Measurements from ENCODE around the gene PRPF31. TPM values are rescaled to one million over a fixed set of nuclear protein-coding genes. Genes with fewer than 3 reads are reported as not detected.

PRPF31 gene
- total RNA-seq, 4 donors from 2014 or later: 53.6 to 66.7 (median 57.1) TPM

GRCh38 chr19:54108496-54108895, 7.1 kb upstream of the PRPF31 start:
- Histone ChIP-seq H3K36me3 (peaks cover 32 to 39% of the 10 kb centered on the region in 2 donors), H3K27me3 (no peaks in the 10 kb centered on the region), H3K9me3 (no peaks in the 10 kb centered on the region), H3K27ac (no peak overlapping the region), H3K4me1 (peaks cover 3 to 4% of the 10 kb centered on the region in 2 donors), H3K4me3 (replicated peaks in 1 of 3) (no peak overlapping the region)
- intact Hi-C loops (cut with DNase I): no loop called here
- DNase-seq: no peak
- TF ChIP-seq POLR2A (IDR thresholded peaks at IDR 0.05) (no peak), CTCF (IDR thresholded peaks at IDR 0.05) (no peak)
- WGBS, 2 donors: 87 to 91% methylated on average over 7 of the region's 7 CpGs

- intact Hi-C loops (cut with DNase I): no loop called here
- WGBS, 2 donors: 85 to 91% methylated on average over 6 of the region's 6 CpGs
Measured at GRCh38 chr19:54109651-54110050, 5.9 kb upstream of the PRPF31 start.

GRCh38 chr19:54114340-54115108, 1.0 kb upstream of the PRPF31 start:
- peak overlapping the region in 1 of 3 donors; percentile 89 for H3K27ac ChIP-seq
- intact Hi-C loops (cut with DNase I): no loop called here
- peaks cover 14 to 23% of the 10 kb centered on the region in 2 donors for H3K4me1 ChIP-seq
- H3K27me3 ChIP-seq: no peaks in the 10 kb centered on the region
- no peaks in the 10 kb centered on the region for H3K9me3 ChIP-seq
- peaks cover 17 to 20% of the 10 kb centered on the region in 2 donors for H3K36me3 ChIP-seq
- DNase-seq: peak in 1 of 2 donors; percentile 10
- TF ChIP-seq POLR2A (IDR thresholded peaks at IDR 0.05) (no peak), CTCF (IDR thresholded peaks at IDR 0.05) (no peak)
- WGBS, 2 donors: 8 to 19% methylated on average over 11 to 28 of the region's 28 CpGs
- H3K4me3 ChIP-seq (replicated peaks in 1 of 3): peak overlapping the region in 2 of 3 donors; percentile 56 to 58

More at GRCh38 chr19:54109651-54110050, 5.9 kb upstream of the PRPF31 start:
- Histone ChIP-seq H3K4me3 (replicated peaks in 1 of 3) (no peak overlapping the region), H3K27ac (no peak overlapping the region), H3K36me3 (peaks cover 32 to 39% of the 10 kb centered on the region in 2 donors), H3K4me1 (peaks cover 4 to 7% of the 10 kb centered on the region in 2 donors), H3K27me3 (no peaks in the 10 kb centered on the region), H3K9me3 (no peaks in the 10 kb centered on the region)
- no peak for DNase-seq
- TF ChIP-seq POLR2A (IDR thresholded peaks at IDR 0.05) (no peak), CTCF (IDR thresholded peaks at IDR 0.05) (no peak)

DNA sequence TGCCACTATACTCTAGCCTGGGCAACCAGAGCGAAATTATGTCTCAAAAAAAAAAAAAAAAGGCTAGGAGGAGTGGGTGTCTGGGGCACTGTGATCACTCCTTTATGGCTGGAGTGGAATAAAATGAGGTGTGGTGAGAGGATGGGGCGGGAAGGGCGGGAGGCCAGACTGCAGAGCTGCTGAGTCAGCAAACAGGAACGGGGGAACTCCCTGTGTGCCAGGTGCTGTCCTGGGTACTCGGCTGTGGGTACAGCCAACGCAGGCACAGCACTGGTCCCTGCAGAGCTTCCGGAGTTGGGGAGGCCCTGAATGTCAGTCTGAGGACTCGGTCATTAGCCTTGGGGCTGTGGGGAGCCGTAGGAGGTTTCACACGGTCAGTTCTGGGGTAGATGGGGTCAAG, 5.7 kb downstream of the PRPF31 start:
- no peak overlapping the region for H3K4me3 ChIP-seq (replicated peaks in 1 of 3)
- TF ChIP-seq POLR2A (IDR thresholded peaks at IDR 0.05): no peak
- no peak for TF ChIP-seq CTCF (IDR thresholded peaks at IDR 0.05)
- peaks cover 5 to 10% of the 10 kb centered on the region in 2 donors for H3K4me1 ChIP-seq
- H3K36me3 ChIP-seq: peaks cover 53 to 62% of the 10 kb centered on the region in 2 donors
- intact Hi-C loops (cut with DNase I): no loop called here
- no peaks in the 10 kb centered on the region for H3K9me3 ChIP-seq
- no peaks in the 10 kb centered on the region for H3K27me3 ChIP-seq
- no peak overlapping the region for H3K27ac ChIP-seq
- DNase-seq: no peak
- WGBS, 2 donors: 90 to 97% methylated on average over 10 of the region's 10 CpGs

- DNase-seq: no peak
- no peak for TF ChIP-seq CTCF (IDR thresholded peaks at IDR 0.05)
- no peak for TF ChIP-seq POLR2A (IDR thresholded peaks at IDR 0.05)
- WGBS, 2 donors: 94 to 98% methylated on average over 16 of the region's 17 CpGs
- no peak overlapping the region for H3K27ac ChIP-seq
- H3K4me1 ChIP-seq: no peaks in the 10 kb centered on the region
- no peaks in the 10 kb centered on the region for H3K9me3 ChIP-seq
- no peaks in the 10 kb centered on the region for H3K27me3 ChIP-seq
- H3K36me3 ChIP-seq: peaks cover 77 to 80% of the 10 kb centered on the region in 2 donors
- intact Hi-C loops (cut with DNase I): no loop called here
- no peak overlapping the region for H3K4me3 ChIP-seq (replicated peaks in 1 of 3)
Measured at GRCh38 chr19:54123682-54124081, 8.1 kb downstream of the PRPF31 start.

Measured in thyroid gland (tissue), 4 donors.